Parathyroid adenoma (tissue), 2 donors: ENCODE data around the gene EVA1A.

ENCODE experiments used
- H2AFZ ChIP-seq: fragments of 300-600 bp; sonication (generic); one replicate; pipeline ENCODE4 v1.7.0; 2017; ENCODE audit warnings: antibody characterized with exemption, mild to moderate bottlenecking
- H3K27ac ChIP-seq: fragments of 300-600 bp; sonication (generic); one replicate; pipeline ENCODE4 v1.7.0; 2017
- H3K27me3 ChIP-seq: fragments of 300-600 bp; sonication (generic); one replicate; pipeline ENCODE4 v1.7.0; 2017; ENCODE audit warnings: low read length; ENCODE audit not compliant: control insufficient read depth, insufficient read depth
- H3K36me3 ChIP-seq: fragments of 300-600 bp; sonication (generic); one replicate; pipeline ENCODE4 v1.7.0; 2017; ENCODE audit warnings: low read length; ENCODE audit not compliant: control insufficient read depth, insufficient read depth
- H3K4me1 ChIP-seq: fragments of 300-600 bp; sonication (generic); one replicate; pipeline ENCODE4 v1.7.0; 2017; ENCODE audit warnings: control low read depth
- H3K4me2 ChIP-seq: fragments of 300-600 bp; sonication (generic); one replicate; pipeline ENCODE4 v1.7.0; 2017; ENCODE audit warnings: low read length
- H3K4me3 ChIP-seq: fragments of 300-600 bp; sonication (generic); one replicate; pipeline ENCODE4 v1.7.0; 2017; ENCODE audit warnings: low read depth, low read length
- H3K79me2 ChIP-seq: fragments of 300-600 bp; sonication (generic); one replicate; pipeline ENCODE4 v1.7.0; 2017; ENCODE audit warnings: control low read depth
- H3K9ac ChIP-seq: fragments of 300-600 bp; sonication (generic); one replicate; pipeline ENCODE4 v1.7.0; 2017; ENCODE audit warnings: mild to moderate bottlenecking
- H3K9me3 ChIP-seq: fragments of 300-600 bp; sonication (generic); one replicate; pipeline ENCODE4 v1.7.0; 2017; ENCODE audit warnings: low read length; ENCODE audit not compliant: control insufficient read depth
- TF ChIP-seq, protein P1 (sequence below): fragments of 300-600 bp; sonication (generic); IDR thresholded peaks from one replicate; pipeline ENCODE4 v1.7.0; 2017; ENCODE audit warnings: antibody characterized with exemption, mild to moderate bottlenecking
- donor health status: primary hyperparathyroidism.

Gene EVA1A

DNA sequence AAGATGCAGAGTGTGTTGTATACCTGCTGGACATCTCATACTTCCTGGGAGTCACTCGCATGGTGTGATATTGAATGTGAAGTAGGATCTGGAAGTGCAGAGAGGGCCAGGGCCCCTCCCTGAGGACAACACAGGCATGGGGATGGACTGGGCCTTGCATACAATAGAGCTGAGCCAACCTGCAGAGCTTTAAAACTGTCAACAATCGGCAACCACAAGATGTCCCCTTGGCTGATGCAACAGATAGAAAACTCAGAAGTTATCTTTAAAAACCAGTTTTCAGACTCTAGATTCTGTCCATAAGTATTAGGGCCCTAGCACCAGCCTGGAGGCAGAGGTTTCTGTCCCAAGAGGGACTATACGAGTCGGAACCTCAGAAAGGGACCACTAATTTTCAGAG is 19.7 kb downstream of the EVA1A start:
- Histone ChIP-seq H3K27me3 (no peaks in the 10 kb centered on the region), H3K27ac (no peak overlapping the region), H3K79me2 (no peaks in the 10 kb centered on the region), H3K36me3 (no peaks in the 10 kb centered on the region), H3K9me3 (no peaks in the 10 kb centered on the region), H3K4me2 (no peak overlapping the region), H2AFZ (no peak overlapping the region), H3K4me3 (no peak overlapping the region), H3K9ac (no peak overlapping the region), H3K4me1 (no peaks in the 10 kb centered on the region)
- TF ChIP-seq, protein P1, sequence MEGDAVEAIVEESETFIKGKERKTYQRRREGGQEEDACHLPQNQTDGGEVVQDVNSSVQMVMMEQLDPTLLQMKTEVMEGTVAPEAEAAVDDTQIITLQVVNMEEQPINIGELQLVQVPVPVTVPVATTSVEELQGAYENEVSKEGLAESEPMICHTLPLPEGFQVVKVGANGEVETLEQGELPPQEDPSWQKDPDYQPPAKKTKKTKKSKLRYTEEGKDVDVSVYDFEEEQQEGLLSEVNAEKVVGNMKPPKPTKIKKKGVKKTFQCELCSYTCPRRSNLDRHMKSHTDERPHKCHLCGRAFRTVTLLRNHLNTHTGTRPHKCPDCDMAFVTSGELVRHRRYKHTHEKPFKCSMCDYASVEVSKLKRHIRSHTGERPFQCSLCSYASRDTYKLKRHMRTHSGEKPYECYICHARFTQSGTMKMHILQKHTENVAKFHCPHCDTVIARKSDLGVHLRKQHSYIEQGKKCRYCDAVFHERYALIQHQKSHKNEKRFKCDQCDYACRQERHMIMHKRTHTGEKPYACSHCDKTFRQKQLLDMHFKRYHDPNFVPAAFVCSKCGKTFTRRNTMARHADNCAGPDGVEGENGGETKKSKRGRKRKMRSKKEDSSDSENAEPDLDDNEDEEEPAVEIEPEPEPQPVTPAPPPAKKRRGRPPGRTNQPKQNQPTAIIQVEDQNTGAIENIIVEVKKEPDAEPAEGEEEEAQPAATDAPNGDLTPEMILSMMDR, result no peak

DNA sequence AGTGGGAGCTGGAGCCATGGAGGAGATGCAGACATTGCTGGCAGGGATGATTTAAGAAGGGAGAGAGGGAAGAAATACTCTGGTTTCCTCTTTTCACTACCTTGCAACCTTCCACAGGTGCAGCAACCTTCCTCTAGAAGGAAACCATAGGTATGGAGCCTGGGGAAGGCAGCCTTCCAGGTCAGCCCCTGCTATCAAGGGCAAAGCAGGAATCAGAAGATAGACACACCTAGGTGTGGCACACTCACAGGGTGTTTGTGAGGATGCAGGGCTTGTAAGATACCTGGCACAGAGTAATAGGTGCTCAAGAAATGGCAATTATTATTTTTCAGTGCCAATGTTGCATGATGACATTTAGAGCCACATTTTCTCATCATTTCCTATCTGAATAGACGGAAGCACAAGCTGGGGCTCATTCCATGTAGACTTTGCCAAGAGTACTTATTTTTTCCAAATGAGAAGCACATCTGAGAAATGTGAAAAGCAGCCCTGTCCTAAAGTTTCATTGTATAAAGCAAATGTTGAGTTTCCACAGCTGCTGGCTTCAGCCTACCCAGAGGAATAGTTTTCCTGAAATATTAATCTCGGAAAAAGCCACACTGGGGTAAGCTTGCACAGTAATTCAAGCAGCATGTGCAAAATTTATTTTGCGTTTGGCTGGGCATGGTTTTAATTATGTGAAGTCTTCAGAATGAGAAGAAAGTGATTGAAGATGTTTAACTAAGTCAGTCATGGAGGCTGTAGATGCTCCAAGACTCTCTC is 20.6 kb downstream of the EVA1A start:
- H2AFZ ChIP-seq, result no peak overlapping the region
- H3K79me2 ChIP-seq, result no peaks in the 10 kb centered on the region
- H3K9me3 ChIP-seq, result no peaks in the 10 kb centered on the region
- H3K27me3 ChIP-seq, result no peaks in the 10 kb centered on the region
- no peak overlapping the region for H3K4me2 ChIP-seq
- H3K4me1 ChIP-seq, result no peaks in the 10 kb centered on the region
- no peaks in the 10 kb centered on the region for H3K36me3 ChIP-seq
- TF ChIP-seq, protein P1, result no peak
- no peak overlapping the region for H3K27ac ChIP-seq
- H3K4me3 ChIP-seq, result no peak overlapping the region
- no peak overlapping the region for H3K9ac ChIP-seq

DNA sequence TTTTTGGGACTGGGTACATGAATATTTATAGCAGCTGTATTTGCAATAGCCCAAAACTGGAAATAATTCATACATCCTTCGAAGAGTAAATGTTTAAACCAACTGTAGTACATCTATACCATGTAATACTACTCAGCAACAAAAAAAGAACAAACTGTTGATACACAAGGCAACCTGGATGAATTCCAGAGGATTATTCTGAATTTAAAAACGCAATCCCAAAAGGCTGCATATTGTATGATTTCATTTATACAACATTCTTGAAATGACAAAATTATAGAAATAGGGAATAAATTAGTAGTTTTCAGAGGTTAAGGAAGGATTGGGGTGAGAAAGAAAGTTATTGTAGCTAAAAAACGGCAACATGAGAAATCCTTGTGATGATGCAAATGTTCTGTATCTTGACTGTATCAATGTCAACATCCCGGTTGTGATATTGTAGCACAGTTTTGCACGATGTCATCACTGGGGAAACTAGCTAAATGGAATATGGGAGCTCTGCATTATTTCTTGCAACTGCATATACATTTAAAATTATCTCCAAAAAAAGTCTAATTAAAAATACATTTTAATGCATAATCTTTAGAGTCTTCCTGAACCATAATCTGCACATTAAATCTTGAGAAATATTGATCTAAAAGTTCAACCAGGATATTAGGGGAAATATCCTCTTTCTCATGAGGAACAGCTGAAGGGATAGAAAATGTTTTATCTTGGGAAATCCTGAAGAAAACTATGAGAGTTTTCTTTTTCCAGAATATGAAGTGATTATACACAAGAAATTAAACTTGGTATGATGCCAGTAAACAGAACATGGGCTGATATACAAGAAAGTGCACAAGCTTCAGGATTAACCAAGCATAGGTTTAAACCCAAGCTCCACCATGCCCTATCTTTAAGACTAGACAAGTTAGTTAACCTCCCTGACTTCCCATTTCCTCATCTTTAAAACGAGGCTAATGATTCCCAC is 21.9 kb downstream of the EVA1A start:
- H3K36me3 ChIP-seq, result no peaks in the 10 kb centered on the region
- H2AFZ ChIP-seq, result no peak overlapping the region
- no peak overlapping the region for H3K4me2 ChIP-seq
- no peak overlapping the region for H3K27ac ChIP-seq
- no peaks in the 10 kb centered on the region for H3K27me3 ChIP-seq
- no peak overlapping the region for H3K9ac ChIP-seq
- H3K79me2 ChIP-seq, result no peaks in the 10 kb centered on the region
- no peak overlapping the region for H3K4me3 ChIP-seq
- TF ChIP-seq, protein P1, result no peak
- no peaks in the 10 kb centered on the region for H3K9me3 ChIP-seq
- H3K4me1 ChIP-seq, result no peaks in the 10 kb centered on the region

DNA sequence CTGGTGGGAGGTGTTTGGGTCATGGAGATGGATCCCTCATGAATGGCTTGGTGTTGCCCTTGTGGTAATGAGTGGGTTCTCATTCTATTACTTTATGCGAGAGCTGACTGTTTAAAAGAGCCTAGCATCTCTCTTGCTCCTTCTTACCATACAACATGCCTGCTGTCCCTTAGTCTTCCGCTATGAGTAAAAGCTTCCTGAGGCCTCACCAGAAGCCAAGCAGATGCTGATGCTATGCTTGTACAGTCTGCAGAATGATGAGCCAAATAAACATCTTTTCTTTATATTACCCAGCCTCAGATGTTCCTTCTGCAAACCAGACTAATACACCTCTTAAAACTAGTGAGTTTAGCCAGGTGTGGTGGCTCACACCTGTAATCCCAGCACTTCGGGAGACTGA is 23.1 kb downstream of the EVA1A start:
- H2AFZ ChIP-seq, result no peak overlapping the region
- H3K9me3 ChIP-seq, result no peaks in the 10 kb centered on the region
- H3K4me2 ChIP-seq, result no peak overlapping the region
- H3K9ac ChIP-seq, result no peak overlapping the region
- H3K27ac ChIP-seq, result no peak overlapping the region
- no peaks in the 10 kb centered on the region for H3K36me3 ChIP-seq
- no peaks in the 10 kb centered on the region for H3K79me2 ChIP-seq
- no peaks in the 10 kb centered on the region for H3K4me1 ChIP-seq
- no peaks in the 10 kb centered on the region for H3K27me3 ChIP-seq
- TF ChIP-seq, protein P1, result no peak
- no peak overlapping the region for H3K4me3 ChIP-seq
